Measurements from ENCODE around the gene TMEM240. TPM values are rescaled to one million over a fixed set of nuclear protein-coding genes. Genes with fewer than 3 reads are reported as not detected.

The TMEM240 gene
- total RNA-seq, result under 1 TPM; 0.41 to 0.58 TPM

GRCh38 chr1:1540090-1540817, at the start of gene TMEM240:
TSS of gene TMEM240 (minus strand) at chr1:1540624. CDS start at chr1:1540346, 278 bp downstream.
- Mint-ChIP-seq H3K9me3 (no peaks in the 10 kb centered on the region), H3K36me3 (no peaks in the 10 kb centered on the region), H3K27ac (no peak within 1 kb of the TSS)
- peak in 1 of 2 donors; percentile 44 for ATAC-seq
- DNase-seq (ENCODE audit: low spot score in 2 of 2), result peak in 1 of 2 donors; percentile 45

DNA sequence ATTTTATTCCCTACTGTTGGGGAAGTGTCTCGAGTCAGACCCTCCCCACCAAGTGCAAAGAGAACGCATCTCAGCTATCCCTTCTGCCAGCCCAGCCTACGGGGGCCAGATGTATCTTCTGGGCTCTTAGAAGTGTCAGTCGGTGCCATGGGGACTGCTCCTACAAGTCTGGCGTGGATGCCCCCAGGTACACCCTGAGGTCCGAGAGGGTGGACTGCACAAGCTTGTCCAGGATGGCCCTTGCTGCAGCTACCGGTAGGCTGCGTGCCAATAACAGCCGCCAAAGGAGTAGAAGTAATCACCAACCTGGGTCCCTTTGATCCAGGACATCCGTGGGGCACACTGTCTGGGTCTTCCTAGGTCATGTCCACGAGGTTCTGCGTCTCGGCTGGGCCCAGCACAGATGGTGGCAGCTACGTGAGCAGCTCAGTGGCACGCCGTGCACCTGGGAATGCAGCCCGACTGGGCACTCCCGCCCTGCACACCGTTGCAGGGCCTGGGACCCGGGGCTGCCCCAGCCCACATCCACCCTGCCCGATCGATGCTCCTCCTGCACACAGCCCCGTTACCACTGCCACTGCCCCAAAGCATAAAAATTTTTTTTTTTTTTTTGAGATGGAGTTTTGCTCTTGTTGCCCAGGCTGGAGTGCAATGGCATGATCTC, 43.1 kb upstream of the TMEM240 start:
- Mint-ChIP-seq H3K27ac (no peak overlapping the region), H3K9me3 (no peaks in the 10 kb centered on the region), H3K36me3 (no peaks in the 10 kb centered on the region)
- DNase-seq (ENCODE audit: low spot score in 2 of 2), result no peak
- ATAC-seq, result no peak

DNA sequence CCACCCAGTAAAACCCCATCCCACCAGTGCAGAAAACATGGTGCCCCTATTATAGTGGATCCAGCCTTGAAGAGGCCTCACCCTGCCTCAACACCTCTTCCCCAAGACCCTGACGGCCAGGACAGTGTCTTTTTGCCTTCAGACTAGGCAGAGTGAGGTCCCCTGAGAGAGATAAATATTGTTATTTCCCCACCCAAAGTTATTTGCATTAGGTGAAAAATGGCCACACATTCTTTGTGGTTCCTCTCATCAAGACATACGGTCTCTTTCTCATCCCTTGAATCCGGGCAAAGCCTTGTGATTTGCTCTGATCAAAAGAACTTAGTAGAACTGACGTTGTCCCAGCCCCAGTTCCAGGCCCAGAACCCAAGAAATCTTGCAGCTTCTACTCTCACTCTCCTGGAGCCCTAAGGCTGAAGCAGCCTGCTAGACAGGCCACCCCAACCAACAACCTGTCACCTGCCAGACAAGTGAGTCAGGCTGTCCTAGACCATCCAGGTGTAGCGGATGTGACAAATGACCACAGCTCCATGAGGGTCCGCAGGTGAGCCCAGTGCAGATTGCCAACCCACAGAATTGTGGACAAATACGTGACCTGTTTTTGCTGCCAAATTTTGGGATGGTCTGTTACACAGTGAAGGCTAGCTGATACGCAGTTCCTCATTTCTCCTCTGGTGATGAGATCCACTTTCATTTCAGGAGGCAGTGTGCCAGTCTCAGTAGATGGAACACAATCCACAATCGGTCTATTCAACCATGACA, 42.3 kb upstream of the TMEM240 start:
- H3K9me3 Mint-ChIP-seq, result no peaks in the 10 kb centered on the region
- ATAC-seq, result no peak
- no peak for DNase-seq (ENCODE audit: low spot score in 2 of 2)
- H3K36me3 Mint-ChIP-seq, result no peaks in the 10 kb centered on the region
- no peak overlapping the region for H3K27ac Mint-ChIP-seq

DNA sequence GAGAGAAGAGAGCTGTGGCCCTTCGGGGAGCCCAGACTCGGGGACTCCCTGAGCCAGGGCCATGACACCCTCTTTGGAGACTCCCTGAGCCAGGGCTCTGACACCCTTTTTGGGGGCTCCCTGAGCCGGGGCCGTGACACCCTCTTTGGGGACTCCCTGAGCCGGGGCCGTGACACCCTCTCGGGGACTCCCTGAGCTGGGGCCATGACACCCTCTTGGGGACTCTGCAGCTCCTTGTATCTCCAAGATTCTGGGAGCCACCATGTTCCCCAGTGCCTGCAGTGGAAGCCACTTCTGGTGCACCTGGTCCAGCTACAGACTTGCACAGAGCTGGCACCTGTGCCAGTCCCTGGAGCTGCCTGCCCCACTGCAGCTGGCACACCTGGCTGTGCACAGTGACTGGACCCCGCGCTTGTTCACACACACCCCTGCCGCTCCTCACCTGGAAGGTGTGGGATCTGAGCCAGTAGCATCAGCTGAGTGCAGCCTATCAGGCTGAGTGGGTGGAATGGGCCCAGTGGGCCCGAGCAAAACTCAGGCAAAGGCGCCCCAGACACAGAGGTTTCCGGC, 38.0 kb upstream of the TMEM240 start:
- Mint-ChIP-seq H3K9me3 (no peaks in the 10 kb centered on the region), H3K36me3 (peaks cover 12 to 14% of the 10 kb centered on the region in 2 donors), H3K27ac (no peak overlapping the region)
- ATAC-seq (no peak), DNase-seq (ENCODE audit: low spot score in 2 of 2) (no peak)

- ATAC-seq, result no peak
- H3K9me3 Mint-ChIP-seq, result no peaks in the 10 kb centered on the region
These were observed 37.1 kb upstream of the TMEM240 start for GRCh38 chr1:1577367-1578011.

GRCh38 chr1:1574721-1575537, 34.5 kb upstream of the TMEM240 start, which contains the start of gene SSU72:
TSS of gene SSU72 (minus strand) at chr1:1574863. CDS start at chr1:1574557, 306 bp downstream.
- H3K9me3 Mint-ChIP-seq, result no peaks in the 10 kb centered on the region
- peak within 1 kb of the TSS; percentile 97 to 100 for H3K27ac Mint-ChIP-seq
- DNase-seq (ENCODE audit: low spot score in 2 of 2) (peak; percentile 89 to 92), ATAC-seq (peak; percentile 93 to 97)
- peaks cover 16 to 23% of the 10 kb centered on the region in 2 donors for H3K36me3 Mint-ChIP-seq

More at GRCh38 chr1:1577367-1578011, 37.1 kb upstream of the TMEM240 start:
- DNase-seq (ENCODE audit: low spot score in 2 of 2), result no peak
- Mint-ChIP-seq H3K36me3 (peaks cover 16 to 18% of the 10 kb centered on the region in 2 donors), H3K27ac (no peak overlapping the region)

GRCh38 chr1:1573843-1574720, 33.7 kb upstream of the TMEM240 start:
- peak overlapping the region; percentile 97 to 100 for H3K27ac Mint-ChIP-seq
- no peaks in the 10 kb centered on the region for H3K9me3 Mint-ChIP-seq
- DNase-seq (ENCODE audit: low spot score in 2 of 2) (peak; percentile 58 to 73), ATAC-seq (peak; percentile 81 to 83)
- H3K36me3 Mint-ChIP-seq, result peaks cover 16 to 23% of the 10 kb centered on the region in 2 donors

GRCh38 chr1:1569341-1569740, 28.9 kb upstream of the TMEM240 start:
- DNase-seq (ENCODE audit: low spot score in 2 of 2), result no peak
- H3K36me3 Mint-ChIP-seq, result peaks cover 14 to 28% of the 10 kb centered on the region in 2 donors
- H3K27ac Mint-ChIP-seq, result peak overlapping the region in 1 of 2 donors; percentile 5
- ATAC-seq, result no peak
- no peaks in the 10 kb centered on the region for H3K9me3 Mint-ChIP-seq

DNA sequence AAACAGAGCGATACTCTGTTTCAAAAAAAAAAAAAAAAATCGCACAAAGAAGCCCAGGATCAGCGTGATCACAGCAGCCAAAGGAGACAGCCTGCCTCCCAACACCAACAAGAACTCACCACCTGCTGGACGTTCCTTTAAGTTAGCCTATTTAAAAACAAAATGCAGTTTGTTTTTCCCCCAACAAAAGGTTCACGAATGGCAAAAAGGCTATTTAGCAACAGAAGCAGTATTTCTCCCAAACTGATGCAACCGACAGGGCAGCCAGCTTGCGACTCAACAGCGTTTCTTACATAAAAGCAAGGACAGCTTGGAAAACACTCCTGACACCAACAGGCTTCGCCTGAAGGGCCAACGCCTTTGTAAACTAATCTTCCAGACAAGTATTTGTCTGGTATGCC, 27.5 kb upstream of the TMEM240 start:
- ATAC-seq, result no peak
- peaks cover 4 to 23% of the 10 kb centered on the region in 2 donors for H3K36me3 Mint-ChIP-seq
- no peaks in the 10 kb centered on the region for H3K9me3 Mint-ChIP-seq
- no peak overlapping the region for H3K27ac Mint-ChIP-seq
- DNase-seq (ENCODE audit: low spot score in 2 of 2), result no peak

GRCh38 chr1:1567152-1567875, 26.9 kb upstream of the TMEM240 start:
- ATAC-seq, result no peak
- Mint-ChIP-seq H3K27ac (no peak overlapping the region), H3K36me3 (peaks cover 4 to 23% of the 10 kb centered on the region in 2 donors)

GRCh38 chr1:1565340-1565739, 24.9 kb upstream of the TMEM240 start:
- no peak for DNase-seq (ENCODE audit: low spot score in 2 of 2)
- Mint-ChIP-seq H3K27ac (peak overlapping the region; percentile 44 to 64), H3K36me3 (peaks cover 4 to 25% of the 10 kb centered on the region in 2 donors), H3K9me3 (no peaks in the 10 kb centered on the region)
- ATAC-seq, result no peak

More at GRCh38 chr1:1567152-1567875, 26.9 kb upstream of the TMEM240 start:
- no peaks in the 10 kb centered on the region for H3K9me3 Mint-ChIP-seq
- no peak for DNase-seq (ENCODE audit: low spot score in 2 of 2)

GRCh38 chr1:1564268-1564667, 23.8 kb upstream of the TMEM240 start:
- peak overlapping the region in 1 of 2 donors; percentile 77 for H3K27ac Mint-ChIP-seq
- H3K36me3 Mint-ChIP-seq, result peaks cover 4 to 25% of the 10 kb centered on the region in 2 donors

GRCh38 chr1:1563688-1564087, 23.3 kb upstream of the TMEM240 start:
- Mint-ChIP-seq H3K36me3 (peaks cover 4 to 25% of the 10 kb centered on the region in 2 donors), H3K27ac (no peak overlapping the region), H3K9me3 (no peaks in the 10 kb centered on the region)
- DNase-seq (ENCODE audit: low spot score in 2 of 2), result no peak
- no peak for ATAC-seq

More at GRCh38 chr1:1564268-1564667, 23.8 kb upstream of the TMEM240 start:
- no peaks in the 10 kb centered on the region for H3K9me3 Mint-ChIP-seq
- DNase-seq (ENCODE audit: low spot score in 2 of 2) (no peak), ATAC-seq (no peak)

Data from activated naive CD4-positive, alpha-beta T cell treated with anti-CD3 and anti-CD28 coated beads, Interleukin-2, amount 50 U/mL, for 72 hours (primary cell).